GM19438 (cell line): ENCODE results near the gene TOR1A.
A peak's percentile ranks its signal among the peaks of the same experiment; 100 is the strongest.

Source experiments
- ATAC-seq: cut with Tn5 transposase; IDR thresholded peaks from one replicate; pipeline ENCODE4 v1.9.1; 2021; ENCODE audit warnings: low read depth; ENCODE audit not compliant: unreplicated experiment

Gene TOR1A

DNA sequence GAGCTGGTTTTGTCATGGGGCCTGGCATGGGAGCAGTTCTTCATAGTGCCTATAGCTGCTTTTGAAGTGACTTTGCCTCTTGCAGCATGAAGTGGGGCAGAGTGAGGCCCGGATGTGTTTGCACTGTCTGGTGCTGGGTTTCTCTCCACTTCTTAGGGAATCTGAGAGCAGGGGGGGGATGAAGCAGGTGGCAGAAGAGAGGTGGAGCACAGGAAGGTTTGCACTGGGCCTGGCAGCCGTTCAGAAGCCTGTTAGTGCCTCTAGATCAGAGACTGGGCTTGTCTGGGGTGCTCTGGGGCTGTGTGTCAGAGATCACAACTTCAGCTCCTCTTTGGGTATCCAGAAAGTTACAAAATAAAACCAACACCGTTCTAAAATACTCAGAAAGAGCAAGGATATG lies 29.7 kb upstream of the TOR1A start:
- no peak for ATAC-seq

DNA sequence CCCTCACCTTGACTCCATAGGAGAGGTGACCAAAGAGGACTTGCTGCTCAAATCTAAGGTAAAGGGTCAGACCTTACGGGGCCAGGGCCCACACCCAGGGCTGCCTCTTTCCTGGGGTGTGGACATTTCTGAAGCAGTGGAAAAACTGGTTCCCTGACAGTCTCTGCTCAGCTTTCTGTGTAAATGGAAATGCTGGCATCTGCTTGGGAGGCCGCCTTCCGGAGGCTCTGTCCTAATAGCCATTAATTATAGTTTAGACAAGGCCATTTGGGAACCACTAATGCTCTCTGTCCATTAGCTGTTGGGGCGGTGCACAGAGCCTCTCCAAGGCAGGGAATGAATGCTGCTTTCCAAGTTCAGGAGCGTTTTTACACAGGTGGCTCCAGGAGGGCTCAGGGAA lies 28.6 kb upstream of the TOR1A start:
- no peak for ATAC-seq

DNA sequence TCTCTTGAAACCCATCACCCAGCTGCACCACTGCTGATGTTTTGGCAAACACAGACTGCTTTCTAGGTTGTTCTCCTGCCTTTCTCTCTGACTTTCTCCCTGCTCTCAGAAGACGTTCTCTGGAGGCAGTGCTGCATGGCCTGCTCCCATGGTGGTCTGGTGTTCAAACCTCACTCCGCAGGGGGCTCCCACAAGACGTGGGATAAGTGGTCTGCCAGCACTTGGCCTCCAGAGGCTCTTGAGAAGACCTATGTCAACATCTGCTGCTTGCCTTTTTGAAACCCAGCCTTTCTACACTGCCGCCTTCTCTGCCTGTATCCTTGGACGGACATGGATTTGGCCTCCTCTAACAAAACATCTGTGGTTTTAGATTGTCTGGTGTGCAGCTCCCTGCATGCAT lies 27.9 kb upstream of the TOR1A start:
- no peak for ATAC-seq

DNA sequence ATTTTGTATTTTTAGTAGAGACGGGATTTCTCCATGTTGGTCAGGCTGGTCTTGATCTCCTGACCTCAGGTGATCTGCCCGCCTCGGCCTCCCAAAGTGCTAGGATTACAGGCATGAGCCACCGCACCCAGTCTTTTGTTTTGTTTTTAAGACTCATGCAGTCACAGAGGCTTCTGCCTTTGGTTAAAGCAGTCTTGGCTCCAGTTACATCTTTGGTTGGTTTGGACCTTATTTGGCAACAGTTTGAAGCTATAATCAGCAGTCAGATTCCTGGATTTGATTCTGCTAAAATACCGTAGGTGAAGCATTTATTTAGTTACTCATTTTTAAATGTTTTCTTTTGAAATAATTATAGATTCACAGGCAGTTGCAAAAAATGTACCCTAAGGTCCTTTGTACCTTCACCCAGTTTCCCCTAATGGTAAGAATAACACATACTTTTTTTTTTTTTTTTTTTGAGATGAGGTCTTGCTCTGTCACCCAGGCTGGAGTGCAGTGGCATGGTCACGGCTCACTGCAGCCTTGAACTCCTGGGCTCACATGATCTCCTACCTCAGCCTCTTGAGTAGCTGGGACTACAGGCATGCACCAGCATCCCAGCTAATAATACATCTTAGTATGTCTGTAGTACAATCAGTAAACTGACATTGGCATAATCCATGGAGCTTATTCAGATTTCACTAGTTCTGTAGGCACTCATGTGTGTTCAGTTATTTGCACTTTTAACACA lies 27.1 kb upstream of the TOR1A start:
- ATAC-seq = no peak

DNA sequence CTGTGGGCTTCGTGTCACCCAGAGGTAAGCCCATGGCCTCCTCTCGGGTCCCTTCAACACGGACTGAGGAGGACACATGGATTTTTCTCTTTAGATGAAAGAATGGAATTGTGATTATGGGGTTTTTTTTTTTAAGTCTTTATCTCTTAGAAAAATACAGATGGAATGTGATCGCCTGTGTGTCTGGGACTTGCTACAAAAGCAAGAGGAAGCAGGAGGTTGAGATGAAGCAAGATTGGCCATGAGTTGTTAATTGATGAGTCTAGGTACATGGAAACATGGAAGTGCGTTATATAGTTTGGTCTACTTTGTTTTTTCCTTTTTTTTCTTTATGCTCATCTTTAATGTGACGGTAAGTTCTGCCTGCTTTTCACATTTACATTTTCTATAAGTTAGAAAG lies 26.0 kb upstream of the TOR1A start:
- ATAC-seq = no peak

DNA sequence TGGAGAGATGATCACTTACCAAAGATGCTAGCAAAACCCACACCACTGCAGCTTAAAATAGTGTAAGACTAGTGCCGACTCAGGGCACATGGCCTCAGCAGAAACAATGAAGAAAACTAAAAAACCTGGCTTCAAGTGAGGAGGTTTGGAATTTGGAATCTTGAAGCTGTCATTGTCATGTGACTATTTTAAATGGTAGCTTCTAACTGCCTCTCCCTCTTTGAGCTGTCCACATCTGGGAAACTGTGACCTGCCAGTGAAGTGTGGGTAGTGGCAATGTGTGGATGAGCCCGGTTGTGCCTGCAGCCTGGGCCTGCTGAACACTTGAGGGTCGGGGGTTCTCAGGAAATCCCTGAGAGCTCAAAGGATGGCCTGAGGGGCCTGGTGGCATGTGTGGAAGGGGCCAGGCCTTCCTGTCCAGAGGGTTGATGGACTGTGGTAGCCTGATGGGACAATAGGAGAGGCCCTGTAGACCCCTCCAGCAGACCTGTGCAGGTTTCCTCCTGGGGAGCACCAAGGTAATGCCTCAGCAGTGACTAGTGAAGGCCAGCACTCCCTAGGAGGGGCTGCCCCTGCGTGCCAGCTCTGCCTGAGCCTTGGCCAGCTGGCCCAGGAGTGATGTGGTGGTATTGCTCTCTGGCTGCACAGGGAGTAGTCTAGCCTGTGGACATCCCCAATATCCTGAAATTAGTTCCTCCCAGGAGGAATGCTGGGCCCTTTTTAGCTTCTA lies 24.9 kb upstream of the TOR1A start:
- no peak for ATAC-seq

DNA sequence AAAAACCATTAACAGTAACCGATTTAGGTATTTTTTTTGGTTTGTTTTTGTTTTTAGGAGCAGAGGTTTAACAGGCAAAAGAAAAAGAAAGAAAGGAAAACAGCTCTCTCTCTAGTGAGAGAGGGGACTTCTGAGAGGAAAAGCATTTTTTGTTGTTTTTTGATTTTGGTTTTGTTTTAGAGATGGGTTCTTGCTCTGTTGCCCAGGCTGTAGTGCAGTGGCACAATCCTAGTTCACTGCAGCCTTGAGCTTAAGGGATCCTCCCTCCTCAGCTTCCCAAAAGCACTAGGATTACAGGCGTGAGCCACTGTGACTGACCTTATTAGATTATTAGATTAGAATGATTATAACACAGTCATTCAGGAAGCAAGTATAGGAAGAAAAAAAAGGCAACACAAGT lies 21.4 kb upstream of the TOR1A start:
- ATAC-seq = no peak

DNA sequence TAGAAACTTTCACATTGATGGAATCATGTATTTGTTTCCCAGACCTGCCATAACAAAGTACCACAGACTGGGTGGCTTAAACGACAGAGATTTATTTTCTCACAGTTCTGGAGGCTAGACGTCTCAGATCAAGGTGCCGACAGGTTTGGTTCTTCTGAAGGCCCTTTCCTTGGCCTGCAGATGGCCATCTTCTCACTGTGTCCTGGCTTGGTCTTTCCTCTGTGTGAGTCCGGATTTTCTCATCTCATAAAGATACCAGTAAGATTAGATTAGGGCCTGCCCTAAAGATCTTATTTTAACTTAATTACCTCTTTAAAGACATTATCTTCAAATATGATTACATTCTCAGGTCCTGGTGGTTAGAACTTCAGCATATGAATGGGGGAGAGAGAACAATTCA lies 17.1 kb upstream of the TOR1A start:
- ATAC-seq = no peak

DNA sequence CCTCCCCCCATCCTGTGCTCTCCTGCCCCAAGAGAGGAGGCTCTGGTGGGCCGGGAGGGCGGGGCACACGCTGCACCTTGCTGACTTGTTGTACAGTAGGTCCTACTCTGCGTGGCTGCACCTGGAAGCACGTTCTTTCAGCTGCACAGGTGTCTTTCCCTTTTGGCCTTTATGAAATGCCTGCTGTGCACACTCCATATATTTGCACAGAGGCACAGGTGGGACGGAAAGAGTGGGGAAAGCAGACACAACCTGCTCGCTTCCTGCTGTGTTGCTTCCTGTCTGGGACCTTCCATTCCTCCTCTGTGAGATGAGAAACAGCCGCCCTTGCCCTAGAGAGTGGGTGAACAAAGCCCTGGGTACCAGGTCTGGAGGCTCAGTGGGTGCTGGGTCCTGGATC lies 16.1 kb upstream of the TOR1A start:
- ATAC-seq = no peak

DNA sequence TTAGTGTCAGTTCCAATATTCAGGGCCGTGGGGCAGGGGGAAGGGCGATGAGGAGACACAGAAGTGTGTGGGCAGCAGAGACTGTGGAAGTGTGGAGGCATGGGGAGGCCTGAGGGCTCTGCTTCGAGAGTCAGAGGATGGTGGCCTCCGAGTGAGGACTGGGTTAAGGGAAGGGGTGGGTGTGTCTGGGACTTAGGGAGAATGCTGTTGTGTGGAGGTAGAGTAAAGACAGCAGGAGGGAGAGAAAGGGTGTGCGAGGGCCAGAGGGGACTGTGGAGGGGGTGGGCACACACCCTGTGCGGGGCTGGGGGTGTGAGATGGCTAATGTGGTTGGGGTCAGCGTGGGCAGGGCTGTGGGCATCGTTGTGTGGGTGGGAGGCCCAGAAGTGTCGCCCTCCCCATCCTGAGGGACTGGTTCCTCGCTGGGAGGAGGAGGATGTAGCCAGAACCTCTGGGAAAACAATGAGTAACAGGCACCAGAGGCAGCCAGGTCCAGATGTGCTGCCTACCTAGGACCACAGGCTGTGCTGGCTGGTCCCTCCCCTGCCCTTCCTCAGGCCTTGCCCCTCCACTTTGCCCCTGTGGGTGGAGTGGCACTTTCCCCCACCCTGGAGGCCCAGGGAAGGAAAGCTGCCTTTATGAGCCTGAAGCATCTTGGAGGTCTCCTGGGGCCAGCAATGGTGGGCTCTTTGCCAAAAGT lies 15.5 kb upstream of the TOR1A start:
- no peak for ATAC-seq

DNA sequence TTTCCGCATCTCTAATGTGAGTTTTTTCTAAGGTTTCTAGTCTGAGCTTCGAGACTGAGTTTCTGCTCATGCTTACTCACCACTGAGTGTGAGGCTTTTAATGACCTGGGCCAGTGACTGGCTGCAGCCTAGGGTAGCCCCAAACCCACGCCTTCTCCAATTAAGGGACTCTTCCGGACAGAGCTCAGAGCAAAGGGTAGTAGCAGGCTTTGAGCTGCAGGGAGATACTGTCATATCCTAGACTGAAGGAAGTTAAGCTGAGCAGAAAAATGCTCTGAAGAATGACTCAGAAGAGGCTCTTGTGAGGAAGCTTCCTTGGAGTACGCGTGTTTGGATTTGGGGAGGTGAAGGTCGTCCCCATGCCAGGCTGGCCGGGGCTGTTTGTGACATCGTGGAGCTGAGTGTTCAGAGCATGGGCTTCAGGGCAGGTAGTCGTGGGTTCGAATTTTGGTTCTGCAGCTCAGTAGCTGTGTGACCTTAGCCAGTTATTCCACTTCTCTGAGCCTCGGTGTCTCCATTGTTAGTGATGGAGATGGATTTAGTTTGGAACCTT lies 14.8 kb upstream of the TOR1A start:
- ATAC-seq = no peak

DNA sequence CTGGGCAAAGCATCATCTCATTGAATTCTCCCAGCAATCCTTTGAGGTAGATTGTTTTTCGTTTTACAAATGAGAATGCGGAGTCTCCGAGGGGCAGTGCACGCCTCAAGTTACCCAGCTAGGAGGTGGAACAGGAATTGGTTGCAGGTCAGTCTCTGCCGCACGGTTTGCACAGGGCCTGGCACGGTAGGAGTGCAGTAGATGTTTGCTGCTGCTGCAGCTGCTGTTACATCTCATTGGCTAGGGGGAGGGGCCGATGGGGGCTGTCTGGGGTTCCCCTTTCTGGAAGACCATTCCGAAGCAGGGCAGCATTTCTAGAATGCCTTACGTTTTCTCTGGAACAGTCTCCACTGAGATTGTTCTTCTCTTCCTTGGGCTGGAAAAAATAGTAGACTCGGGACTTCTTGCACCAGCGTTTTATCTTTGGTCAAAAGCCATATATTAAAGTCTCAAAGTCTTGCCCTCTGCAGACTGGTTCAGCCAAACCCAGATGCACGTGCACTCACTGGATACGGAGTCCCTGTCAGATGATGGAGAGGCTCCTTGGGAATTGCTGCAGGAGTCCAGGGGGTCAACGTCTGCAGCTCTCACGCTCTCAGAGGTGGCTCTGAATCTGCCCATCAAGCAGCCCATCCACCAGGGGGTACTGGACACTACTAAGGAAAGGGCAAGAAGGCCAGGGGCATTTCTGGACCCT lies 12.5 kb upstream of the TOR1A start:
- ATAC-seq = no peak

DNA sequence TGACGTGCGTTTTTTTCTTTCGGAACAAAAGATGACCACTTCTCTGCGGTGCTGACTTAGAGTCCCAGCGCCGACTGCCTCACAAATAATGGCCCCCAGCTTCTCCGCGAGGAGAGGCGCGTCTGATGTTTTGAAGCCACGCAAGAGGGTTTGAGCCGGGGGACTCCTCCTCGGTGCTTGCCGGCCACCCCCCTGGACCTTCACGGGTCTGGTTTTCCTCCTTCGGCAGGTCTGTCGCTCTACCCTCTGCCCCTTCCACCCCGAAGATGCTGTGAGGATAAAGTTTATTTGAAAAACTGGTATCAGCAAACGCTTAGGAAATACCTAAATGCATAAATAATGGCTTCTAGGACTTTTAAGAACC lies 11.9 kb upstream of the TOR1A start:
- ATAC-seq = peak; percentile 3

DNA sequence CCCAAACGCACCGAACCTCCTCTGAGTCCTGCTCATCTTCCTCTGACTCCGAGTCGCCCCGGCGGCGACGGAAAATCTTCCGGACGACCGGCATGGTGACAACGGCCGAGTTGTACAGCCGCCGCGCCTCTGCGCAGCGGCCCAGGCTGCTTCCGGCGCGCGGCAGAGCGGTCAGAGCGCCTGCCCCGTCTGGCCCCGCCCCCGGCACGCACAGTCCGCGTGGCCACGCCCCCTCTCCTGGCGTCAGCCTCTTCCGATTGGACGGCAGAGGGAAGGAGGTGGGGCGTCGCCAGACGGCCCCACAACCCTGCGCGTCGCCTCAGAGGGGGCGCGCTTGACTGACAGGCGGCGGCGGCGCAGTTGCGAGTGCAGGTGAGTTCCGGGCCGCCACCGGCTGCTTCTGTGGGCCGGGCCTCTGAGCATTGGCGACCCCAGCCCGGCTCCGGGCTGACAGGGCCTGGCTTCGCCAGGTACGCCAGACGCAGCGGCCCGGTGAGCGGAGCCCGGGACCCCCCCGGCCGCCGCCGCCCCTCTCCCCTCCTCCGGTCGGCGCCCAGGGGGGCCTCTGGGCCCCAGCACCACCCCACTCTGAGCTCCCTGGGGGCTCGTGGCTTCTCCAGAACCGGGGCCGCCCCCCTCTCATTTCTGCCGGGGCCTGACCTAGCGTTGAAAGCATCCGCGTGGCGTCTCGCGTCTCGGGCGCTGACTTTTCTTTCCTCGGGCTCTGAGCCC lies 11.4 kb upstream of the TOR1A start, which contains the start of the genes C9orf78 and USP20:
C9orf78 (minus strand) TSS at position 148 of the 732 bp plus-strand sequence; CDS start at position 94, 54 bp downstream.
USP20 (plus strand) TSS at position 331 of the 732 bp plus-strand sequence. CDS start 17,098 bp downstream, outside the sequence.
- peak; percentile 88 for ATAC-seq

DNA sequence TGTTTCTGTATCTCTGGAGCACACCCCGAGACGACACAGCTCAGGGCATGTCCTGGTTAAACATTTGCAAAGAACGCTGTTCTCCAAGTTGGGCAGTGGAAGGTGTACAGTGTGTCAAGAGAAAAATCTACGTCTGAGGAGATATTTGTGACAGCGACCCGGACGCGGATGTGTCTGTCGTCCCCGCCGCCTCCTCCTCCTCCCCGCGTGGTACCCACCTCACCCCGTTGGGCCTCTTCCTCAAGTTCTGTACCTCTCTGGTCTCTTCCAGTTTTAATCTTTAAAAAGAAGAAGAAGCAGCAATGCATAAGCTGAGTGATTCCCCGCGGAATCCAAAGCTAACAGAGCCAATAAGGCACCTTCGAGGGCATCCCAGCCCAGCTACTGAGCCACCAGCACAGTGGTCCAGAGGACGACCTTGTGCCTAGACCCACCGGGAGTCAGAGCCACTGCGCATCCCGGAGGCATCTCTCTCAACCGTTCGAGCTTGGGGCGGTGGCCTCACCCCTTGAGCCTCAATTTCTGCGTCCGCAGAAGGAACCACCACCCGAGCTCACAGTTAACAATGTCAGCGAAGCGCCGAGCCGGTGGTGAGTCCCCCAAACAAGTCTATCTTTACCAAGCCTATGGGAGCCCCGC lies 10.7 kb upstream of the TOR1A start:
- ATAC-seq = peak; percentile 13

DNA sequence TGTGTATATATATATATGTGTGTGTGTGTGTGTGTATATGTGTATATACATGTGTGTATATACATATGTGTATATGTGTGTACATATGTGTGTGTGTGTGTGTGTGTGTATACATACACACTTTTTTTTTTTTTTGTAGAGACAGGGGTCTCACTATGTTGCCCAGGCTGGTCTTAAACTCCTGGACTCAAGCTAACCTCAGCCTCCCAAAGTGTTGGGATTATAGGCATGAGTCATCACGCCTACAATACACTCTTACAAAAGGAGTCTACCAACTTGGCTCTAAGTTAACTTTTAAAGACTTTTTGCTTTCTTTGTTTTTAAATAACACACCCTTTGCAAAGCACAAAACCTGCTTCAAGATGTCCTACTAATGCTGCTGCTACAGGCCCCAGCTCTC lies 9.0 kb upstream of the TOR1A start:
- ATAC-seq = no peak

DNA sequence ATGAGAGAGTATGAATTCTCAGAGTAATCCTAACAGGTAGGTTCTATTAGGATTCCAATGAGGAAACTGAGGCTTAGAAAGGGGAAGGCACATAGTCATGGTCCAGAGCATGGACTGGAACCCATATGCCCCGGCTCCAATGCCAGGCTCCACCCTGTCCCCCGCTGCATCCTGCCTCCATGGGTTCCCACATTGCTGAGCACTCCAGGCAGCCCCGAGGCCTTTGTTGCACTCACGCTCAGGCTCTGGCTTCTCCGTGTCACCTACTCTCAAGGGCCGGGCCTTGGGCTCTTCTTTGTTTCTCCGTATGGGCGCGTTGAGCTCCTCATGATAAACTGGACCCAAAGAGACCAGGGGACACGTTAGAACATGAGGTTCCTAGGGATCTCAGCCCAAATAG lies 5.0 kb upstream of the TOR1A start:
- ATAC-seq = no peak

DNA sequence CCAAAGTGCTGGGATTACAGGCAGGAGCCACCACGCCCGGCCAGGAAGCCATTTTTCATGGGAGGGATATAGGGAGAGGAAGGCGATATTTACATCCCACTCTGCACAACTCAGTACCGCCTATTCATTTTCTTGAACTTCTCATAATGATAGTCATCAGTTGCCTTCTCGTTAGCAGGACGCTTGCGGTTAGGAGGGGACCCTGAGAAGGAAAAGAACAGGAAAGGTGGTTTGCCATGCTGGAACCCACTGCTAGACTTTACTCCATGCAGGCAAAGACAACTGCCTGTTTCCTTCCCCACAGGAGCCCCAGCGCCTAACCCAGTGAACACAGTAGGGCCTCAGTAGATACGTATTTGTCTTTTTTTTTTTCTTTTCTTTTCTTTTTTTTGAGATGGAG lies 4.1 kb upstream of the TOR1A start:
- no peak for ATAC-seq

DNA sequence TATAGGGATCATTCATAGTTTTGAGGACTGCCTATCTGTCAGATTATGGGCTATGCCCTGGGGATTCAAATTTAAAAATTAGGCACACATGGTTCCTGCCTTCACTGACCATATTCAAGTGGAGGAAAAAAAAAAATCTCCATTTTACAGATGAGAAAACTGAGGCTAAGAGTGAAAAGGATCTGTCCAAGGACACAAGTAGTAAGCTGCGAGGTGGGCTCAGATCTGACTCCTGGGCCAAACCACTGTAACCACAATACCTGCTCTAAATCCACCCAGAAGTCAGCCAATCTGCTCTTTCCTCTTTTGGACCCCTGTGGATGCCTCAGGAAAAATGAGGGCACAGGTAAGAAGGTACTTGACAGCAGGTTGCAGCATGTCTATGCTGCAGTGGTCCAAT lies 2.8 kb upstream of the TOR1A start:
- no peak for ATAC-seq

DNA sequence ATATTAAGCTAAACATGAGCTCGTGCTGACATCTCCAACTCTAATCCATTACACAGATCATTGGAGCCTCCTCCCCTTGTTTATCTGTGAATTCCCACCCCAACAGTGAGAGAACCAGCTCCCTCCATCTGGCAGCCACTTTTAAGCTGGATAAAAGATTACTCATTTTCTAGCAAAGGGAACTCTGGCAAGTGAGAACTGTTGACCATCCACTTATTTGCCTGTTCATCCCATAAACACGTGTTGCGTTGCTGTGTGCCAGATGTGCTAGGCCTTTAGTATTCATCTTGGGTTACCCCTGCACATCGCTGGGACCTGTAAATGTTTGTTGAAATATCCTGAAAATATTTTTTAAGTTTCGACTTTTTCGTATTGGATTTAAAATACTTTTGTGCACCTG lies 2.4 kb upstream of the TOR1A start:
- ATAC-seq = no peak
